Measurements from ENCODE around the gene KANK4.

- TF ChIP-seq CTCF (conservative IDR thresholded peaks at IDR 0.05) (no peak), EZH2 (IDR thresholded peaks at IDR 0.05; ENCODE audit: low read depth) (no peak)
Measured at GRCh38 chr1:62325681-62326080, 6.4 kb upstream of the KANK4 start.
